CD4-positive, alpha-beta T cell treated with Interleukin-2 at 100 ng/mL for 4 hours (primary cell): ENCODE results near the gene PBX2.
"Not testable (repeated sequence)": the region's sequence is repeated elsewhere in the genome, so short reads cannot be mapped to it uniquely, and the experiment has no call there.

Source experiments
- DNase-seq: peaks from one replicate; pipeline ENCODE4 v3.0.0-alpha.2; 2020; ENCODE audit warnings: low spot score

Gene PBX2, protein sequence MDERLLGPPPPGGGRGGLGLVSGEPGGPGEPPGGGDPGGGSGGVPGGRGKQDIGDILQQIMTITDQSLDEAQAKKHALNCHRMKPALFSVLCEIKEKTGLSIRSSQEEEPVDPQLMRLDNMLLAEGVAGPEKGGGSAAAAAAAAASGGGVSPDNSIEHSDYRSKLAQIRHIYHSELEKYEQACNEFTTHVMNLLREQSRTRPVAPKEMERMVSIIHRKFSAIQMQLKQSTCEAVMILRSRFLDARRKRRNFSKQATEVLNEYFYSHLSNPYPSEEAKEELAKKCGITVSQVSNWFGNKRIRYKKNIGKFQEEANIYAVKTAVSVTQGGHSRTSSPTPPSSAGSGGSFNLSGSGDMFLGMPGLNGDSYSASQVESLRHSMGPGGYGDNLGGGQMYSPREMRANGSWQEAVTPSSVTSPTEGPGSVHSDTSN

GRCh38 chr6:32190054-32190851, at the start of gene PBX2:
Gene PBX2 (minus strand): TSS chr6:32190202. CDS start chr6:32189915, 287 bp downstream.
- DNase-seq = peak; percentile 88

DNA sequence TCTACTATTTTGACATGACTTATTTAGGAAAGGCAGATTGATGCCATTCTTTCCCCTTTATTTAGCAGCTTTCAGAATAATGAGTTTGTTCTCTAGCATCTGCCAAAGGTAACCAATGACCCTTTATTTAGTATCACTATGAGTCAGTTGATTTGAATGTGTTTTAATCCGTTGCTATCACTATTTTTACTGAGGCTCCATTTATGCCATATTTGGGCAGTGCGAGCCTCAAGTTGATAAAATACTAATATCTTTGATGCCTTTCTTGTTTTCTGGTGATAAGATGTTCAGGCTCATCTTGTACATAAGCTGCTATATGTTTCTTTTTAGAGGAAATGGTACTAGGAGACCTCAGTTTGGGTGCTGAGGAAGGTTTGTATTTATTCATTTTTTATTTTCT, 49.5 kb upstream of the PBX2 start:
- no peak for DNase-seq

GRCh38 chr6:32234934-32235333, 44.9 kb upstream of the PBX2 start:
- no peak for DNase-seq

DNA sequence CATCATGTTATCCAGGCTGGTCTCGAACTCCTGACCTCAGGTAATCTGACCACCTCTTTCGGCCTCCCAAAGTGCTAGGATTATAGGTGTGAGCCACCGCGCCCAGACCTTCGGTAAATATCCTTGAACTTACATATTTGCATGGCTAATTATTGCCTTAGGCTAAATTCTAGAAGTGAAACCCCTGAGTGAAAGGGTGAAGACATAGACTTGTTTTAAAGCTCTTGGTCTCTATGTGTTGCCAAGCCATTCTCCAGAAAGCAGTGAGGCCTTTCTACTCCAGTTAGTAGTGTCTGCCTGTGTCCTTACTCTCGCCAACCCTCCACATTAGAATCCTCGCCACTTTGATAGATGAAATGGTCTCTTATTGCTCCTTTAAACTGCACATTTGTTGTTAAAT, 36.4 kb upstream of the PBX2 start:
- no peak for DNase-seq

DNA sequence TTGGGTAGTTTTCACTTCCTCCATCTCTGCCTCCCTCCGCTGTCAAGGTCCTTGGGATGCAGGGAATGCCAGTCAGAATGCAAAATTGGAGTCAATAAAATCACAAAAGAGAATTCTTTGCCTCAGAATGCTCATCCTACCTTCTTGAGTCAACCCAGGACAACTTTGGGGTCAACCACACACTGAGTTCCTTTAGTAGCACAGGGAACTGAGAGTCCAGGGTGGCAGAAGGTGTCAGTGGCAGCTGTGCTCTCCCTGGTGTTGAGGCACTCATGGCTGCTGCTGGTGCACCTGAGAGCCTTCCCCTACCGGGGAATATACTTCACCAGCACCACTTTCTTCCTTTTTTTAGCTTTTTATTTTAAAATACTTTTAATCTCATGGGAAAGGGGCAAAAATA, 34.7 kb upstream of the PBX2 start:
- no peak for DNase-seq

DNA sequence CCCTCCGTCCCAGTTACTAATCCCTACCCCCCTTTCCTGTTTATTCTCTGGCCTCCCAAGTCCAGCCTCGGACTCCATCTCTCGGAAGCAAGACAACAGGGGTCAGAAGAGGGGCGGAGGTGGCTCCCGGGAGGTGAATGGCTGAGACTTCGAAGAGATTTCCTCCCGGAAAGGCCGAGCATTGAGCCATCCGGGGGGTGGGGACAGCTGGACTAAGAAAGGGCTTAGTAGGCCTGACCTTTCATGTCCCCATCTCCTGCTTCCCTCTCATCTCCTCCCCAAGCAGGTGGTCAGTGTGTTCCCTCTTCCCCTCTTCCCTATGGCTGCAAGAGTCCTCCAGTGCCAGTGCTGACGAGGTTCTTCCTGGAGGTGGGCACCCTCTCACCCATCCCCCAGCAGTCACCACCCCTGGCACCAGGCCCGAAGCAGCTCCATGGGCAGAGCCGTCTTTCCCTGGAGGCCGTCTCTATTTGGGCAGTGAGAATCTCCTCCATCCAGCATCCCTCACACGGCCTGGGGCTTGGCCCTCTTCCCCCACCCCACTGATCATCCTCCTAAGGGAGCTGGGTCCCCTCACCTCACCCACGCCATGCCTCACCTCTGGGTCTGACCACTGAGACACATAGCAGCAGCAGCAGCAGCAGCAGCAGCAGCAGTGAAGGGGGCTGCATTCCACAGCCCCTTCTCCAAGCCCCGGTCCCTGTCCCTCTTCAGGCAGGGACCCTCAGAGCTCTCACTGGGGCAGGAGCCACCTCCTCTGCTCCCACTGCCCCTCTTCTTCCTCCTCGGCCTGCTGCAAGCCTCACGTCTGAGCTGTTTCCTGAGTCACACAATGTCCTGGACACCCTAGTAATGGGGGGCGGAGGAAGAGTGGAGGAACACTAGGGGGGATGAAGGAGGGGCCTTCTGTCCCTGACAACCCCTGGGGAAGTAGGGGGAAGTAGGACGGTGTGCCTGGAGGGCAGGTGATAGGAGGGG, 33.5 kb upstream of the PBX2 start, which contains the start of gene NOTCH4:
NOTCH4 (minus strand) TSS at position 810 of the 978 bp plus-strand sequence; CDS start at position 671, 139 bp downstream.
- DNase-seq = no peak

DNA sequence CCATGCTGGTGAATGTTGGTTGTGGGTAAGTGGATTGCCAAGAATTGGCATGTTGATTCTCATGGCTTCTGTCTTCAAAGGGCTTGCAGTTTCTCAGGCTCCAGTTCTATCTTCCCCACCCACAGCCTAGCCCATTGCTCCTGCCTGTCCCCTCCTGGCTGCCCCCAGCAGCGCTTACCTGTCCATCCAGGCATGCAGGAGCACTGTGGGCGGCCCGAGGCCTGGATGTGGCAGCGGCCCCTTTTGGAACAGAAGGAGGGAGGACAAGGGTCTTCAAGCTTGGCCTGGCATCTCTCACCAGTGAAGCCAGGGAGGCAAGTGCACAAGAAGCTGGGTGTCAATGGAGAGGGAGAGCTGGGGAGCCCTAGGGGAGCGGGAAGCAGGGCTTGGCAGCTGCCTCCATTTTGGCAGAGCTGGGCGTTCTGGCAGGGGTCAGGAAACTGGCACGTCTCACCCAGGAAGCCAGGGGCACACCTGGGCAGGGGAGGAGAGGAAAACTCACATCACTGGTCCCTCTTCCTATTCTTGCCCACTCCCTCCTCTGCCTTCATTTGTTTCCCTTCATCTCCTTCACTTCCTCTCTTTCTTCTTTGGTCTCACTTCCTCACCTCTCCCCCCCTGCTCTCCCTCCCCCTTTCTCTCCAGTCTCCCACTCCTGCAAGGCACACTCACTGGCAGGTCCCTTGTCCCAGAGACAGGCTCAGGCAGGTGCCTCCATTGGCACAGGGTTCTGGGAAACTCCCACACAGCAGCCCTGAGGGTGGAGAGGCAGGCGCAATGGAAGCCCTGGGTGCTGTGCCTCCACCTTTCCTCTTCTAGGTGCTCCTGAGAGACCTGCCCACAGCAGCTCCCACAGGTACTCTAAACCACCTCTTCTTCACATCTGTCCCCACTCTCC, 32.6 kb upstream of the PBX2 start:
- DNase-seq = no peak

- DNase-seq = no peak
Observed at GRCh38 chr6:32220021-32220420, 30.0 kb upstream of the PBX2 start.

DNA sequence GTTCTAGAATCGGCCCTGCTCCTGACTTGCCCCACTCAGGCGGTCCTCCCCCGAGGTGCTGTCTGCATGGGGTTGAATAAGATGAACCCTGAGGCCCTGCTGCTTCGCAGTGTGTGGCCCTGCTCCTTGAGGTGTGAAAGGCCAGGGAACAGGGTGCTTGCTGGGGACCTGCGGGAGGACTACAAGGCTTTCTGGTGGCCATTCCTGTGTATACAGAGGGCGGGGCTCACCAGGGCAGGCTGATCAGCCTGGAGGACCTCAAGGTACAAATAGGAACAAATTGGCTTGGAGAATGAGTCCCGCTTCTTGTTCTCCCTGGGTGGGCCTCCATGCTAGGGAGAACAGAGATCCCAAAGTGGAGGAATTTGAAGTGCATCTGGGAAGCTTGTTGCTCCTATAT, 28.2 kb upstream of the PBX2 start:
- DNase-seq = no peak

- DNase-seq = no peak
Observed at GRCh38 chr6:32216998-32217397, 27.0 kb upstream of the PBX2 start.

DNA sequence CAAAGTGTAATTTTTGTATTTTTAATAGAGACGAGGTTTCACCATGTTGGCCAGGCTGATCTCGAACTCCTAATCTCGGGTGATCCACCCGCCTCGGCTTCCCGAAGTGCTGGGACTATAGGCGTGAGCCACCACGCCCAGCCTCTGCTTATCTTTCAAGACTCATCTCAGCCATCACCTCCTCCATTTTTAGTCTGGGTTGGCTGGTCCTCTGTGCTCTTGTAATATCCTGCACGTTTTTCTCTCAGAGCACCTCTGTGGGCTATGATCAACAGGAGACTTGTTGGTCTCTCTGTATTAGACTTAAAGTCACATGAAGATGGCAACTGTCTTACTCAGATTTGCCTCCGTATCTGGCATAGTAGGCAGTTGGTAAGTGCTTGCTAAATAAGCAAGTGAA, 26.3 kb upstream of the PBX2 start:
- no peak for DNase-seq

- DNase-seq = no peak
Observed at GRCh38 chr6:32215617-32216016, 25.6 kb upstream of the PBX2 start.

- no peak for DNase-seq
Observed at GRCh38 chr6:32214126-32214525, 24.1 kb upstream of the PBX2 start.

DNA sequence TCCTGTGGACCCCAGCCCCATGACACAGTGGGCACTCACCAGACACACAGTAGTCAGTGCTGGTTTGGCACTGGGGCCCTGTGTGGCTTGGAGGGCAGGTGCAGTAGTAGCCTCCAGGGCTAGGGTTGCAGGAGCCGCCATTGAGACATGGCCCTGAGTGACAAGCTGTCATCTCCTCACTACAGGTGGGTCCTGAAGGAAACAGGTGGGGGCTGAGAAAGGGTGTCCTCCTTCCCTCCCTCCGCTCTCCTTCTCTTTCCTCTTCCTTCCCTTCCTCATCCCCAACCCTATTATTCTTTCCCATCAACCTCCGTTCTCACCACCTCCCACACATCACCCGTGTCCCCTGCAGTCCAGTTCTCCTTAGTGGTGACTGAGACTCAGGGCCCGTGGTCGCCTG, 23.6 kb upstream of the PBX2 start:
- DNase-seq = no peak

GRCh38 chr6:32212076-32212760, 22.2 kb upstream of the PBX2 start:
- no peak for DNase-seq

DNA sequence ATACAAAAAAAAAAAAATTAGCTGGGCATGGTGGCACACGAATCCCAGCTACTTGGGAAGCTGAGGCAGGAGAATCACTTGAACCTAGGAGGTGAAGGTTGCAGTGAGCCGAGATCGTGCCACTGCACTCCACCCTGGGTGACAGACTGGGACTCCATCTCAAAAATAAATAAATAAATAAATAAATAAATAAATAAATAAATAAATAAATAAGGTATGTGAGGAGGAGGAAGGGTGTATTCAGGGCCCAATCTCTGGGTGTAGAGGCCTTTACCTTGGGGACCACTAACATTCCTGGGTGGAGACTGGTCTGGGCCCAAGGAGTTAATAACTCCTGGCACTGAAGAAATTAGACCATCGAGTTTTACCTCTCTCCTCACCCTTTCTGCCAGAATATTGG, 21.4 kb upstream of the PBX2 start:
- not testable (repeated sequence) for DNase-seq

- DNase-seq = no peak
Observed at GRCh38 chr6:32210191-32210601, 20.2 kb upstream of the PBX2 start.

DNA sequence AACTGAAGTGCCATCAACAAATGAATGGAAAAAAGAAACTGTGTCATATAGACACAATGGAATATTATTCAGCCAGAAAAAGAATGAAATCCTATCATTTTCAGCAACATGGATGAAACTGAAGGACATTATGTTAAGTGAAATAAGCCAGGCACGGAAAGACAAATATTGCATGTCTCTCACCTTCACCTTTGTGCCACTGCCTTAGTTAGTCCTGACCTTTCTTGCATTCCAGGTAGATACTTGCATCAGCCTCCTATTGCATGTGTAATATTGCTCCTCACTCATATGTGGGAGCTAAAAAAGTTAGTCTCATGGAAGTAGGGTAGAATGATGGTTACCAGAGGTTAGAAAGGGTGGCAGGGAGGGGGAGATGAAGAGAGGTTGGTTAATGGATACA, 19.0 kb upstream of the PBX2 start:
- no peak for DNase-seq

DNA sequence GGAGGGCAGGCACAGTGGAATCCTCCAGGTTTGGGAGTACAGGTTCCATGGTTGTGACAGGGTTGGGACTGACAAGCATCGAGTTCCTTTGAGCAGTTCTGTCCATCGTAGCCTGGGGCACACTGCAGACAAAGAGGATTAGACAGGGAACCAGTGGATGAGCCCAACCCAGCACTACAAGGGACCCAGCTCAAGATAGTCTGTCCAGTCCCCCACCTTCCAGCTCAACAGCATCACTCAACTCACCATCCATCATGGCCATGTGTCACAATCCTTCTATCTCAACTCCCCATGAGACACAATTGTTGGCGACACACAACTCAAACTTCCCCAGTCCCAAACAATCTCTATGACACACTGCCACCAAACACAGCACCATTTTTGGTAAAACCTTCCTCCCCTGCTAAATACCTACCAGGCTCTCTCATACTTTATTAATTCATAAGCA, 14.3 kb upstream of the PBX2 start:
- no peak for DNase-seq
